Measurements from ENCODE around the gene HDAC5. TPM values are rescaled to one million over a fixed set of nuclear protein-coding genes. Genes with fewer than 3 reads are reported as not detected.
A peak's percentile ranks its signal among the peaks of the same experiment; 100 is the strongest.

The HDAC5 gene
- total and polyA plus RNA-seq, 12 donors, result 4.8 to 144 (median 73.0) TPM

DNA sequence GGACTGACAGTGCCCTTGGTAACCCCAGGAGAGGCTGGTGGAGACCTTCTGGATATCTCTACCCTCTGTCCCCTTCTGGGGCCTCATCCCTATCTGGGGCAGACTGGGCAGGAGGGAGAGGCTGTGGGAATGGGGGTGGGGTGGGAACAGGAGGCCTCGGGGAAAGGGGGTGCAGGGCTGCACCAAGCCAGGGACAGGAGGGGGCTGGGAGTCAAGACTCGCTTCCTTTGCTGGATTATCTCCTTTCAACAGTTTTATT lies 28.1 kb downstream of the HDAC5 start:
- 10 to 19% (median 16%) methylated on average over 2 of the region's 2 CpGs for WGBS, 4 donors
- intact Hi-C loops (cut with DNase I), result no loop called here
- Histone ChIP-seq H3K4me1 (replicated peaks in 1 of 2) (peaks cover 29 to 35% of the 10 kb centered on the region in 2 donors), H3K4me3 (peak overlapping the region in 1 of 4 donors; percentile 13), H3K27me3 (no peaks in the 10 kb centered on the region), H3K9me3 (replicated peaks in 1 of 3) (no peaks in the 10 kb centered on the region), H3K27ac (peak overlapping the region in 2 of 5 donors; percentile 25 to 89), H3K36me3 (replicated peaks in 1 of 2) (peaks cover 0 to 34% of the 10 kb centered on the region in 2 donors)
- DNase-seq, result no peak
- no peak for TF ChIP-seq CTCF (IDR thresholded peaks at IDR 0.05)
- TF ChIP-seq POLR2A (IDR thresholded peaks at IDR 0.05), result no peak

DNA sequence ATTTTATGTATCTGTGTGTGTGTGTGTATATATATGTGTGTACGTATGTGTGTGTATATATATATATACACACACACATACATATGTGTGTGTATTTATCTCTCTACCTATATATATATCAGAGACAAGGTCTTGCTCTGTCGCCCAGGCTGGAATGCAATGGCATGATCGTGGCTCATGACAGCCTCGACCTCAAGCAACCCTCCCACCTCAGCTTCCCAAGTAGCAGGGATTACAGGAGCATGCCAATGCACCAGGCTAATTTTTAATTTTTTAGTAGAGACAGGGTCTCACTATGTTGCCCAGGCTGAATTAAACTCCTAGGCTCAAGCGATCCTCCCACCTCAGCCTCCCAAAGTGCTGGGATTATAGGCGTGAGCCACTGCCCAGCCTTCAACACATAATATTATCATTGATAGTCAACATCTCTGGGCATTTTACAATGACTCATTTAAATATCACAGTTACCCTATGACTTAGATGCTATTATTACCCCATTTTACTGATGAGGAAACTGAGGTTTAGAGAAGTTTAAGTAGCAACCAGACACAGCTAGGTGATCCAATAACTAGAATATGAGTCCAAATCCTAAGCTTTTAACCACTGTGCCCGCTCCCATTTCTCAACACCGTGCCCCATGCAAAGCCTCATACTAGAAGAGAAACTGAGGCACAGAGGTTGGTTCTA lies 28.6 kb downstream of the HDAC5 start:
- TF ChIP-seq CTCF (IDR thresholded peaks at IDR 0.05) (no peak), POLR2A (IDR thresholded peaks at IDR 0.05) (no peak)
- WGBS, 4 donors, result 82 to 93% (median 86%) methylated on average over 8 of the region's 8 CpGs
- intact Hi-C loops (cut with DNase I), result no loop called here
- H3K27me3 ChIP-seq, result no peaks in the 10 kb centered on the region
- H3K4me3 ChIP-seq, result no peak overlapping the region
- H3K9me3 ChIP-seq (replicated peaks in 1 of 3), result no peaks in the 10 kb centered on the region
- no peak for DNase-seq
- H3K27ac ChIP-seq, result peak overlapping the region in 2 of 5 donors; percentile 25 to 89
- H3K4me1 ChIP-seq (replicated peaks in 1 of 2), result peaks cover 29 to 35% of the 10 kb centered on the region in 2 donors
- H3K36me3 ChIP-seq (replicated peaks in 1 of 2), result peaks cover 0 to 38% of the 10 kb centered on the region in 2 donors

DNA sequence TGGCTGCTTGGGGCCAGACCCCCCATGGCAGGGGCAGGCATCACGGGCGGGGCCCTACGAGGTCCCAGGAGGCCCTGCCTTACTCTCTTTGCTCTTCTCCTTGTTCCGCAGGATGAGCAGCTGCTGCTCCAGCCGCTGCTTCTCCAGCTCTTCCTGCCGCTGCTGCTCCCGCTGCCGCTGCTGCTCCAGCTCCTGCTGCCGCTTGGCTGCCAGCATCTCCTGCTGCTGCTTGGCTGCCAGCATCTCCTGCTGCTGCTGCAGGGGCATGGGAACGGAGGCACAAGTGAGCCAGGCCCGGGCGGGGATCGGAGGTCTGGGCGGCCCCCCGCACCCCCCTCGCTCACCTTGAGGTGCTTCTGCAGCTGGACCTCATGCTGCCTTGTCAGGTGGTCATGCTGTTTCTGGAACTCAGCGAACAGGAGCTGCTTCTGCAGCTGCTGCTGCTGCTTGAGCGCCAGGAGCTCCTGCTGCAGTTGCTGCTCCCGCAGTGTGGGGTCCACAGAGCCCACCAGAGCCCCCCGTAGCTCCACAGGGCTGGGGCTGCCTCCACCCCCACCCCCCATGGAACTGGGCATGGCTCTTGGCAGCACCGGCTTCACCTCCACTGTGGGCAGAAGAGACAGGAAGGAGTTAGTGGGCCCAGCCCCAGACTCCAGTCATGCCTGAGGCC lies 30.1 kb downstream of the HDAC5 start:
- H3K27me3 ChIP-seq, result no peaks in the 10 kb centered on the region
- intact Hi-C loops (cut with DNase I), result no loop called here
- H3K36me3 ChIP-seq (replicated peaks in 1 of 2), result peaks cover 0 to 50% of the 10 kb centered on the region in 2 donors
- 89 to 92% (median 91%) methylated on average over 6 to 21 of the region's 21 CpGs for WGBS, 4 donors
- H3K4me1 ChIP-seq (replicated peaks in 1 of 2), result peaks cover 28 to 35% of the 10 kb centered on the region in 2 donors
- H3K9me3 ChIP-seq (replicated peaks in 1 of 3), result no peaks in the 10 kb centered on the region
- DNase-seq, result no peak
- H3K27ac ChIP-seq, result no peak overlapping the region
- TF ChIP-seq CTCF (IDR thresholded peaks at IDR 0.05) (no peak), POLR2A (IDR thresholded peaks at IDR 0.05) (no peak)
- H3K4me3 ChIP-seq, result no peak overlapping the region

GRCh38 chr17:44092051-44092450 lies 31.4 kb downstream of the HDAC5 start:
- Histone ChIP-seq H3K9me3 (replicated peaks in 1 of 3) (no peaks in the 10 kb centered on the region), H3K27ac (no peak overlapping the region), H3K4me3 (no peak overlapping the region), H3K27me3 (no peaks in the 10 kb centered on the region), H3K36me3 (replicated peaks in 1 of 2) (peaks cover 0 to 59% of the 10 kb centered on the region in 2 donors), H3K4me1 (replicated peaks in 1 of 2) (peaks cover 18 to 29% of the 10 kb centered on the region in 2 donors)
- no peak for DNase-seq
- WGBS, 4 donors, result 92 to 97% (median 94%) methylated on average over 10 to 11 of the region's 11 CpGs
- intact Hi-C loops (cut with DNase I), result no loop called here
- no peak for TF ChIP-seq POLR2A (IDR thresholded peaks at IDR 0.05)
- no peak for TF ChIP-seq CTCF (IDR thresholded peaks at IDR 0.05)

Measured in adrenal gland (tissue), 12 donors.